CD4-positive, alpha-beta T cell treated with Interleukin-15 for 4 hours (primary cell): ENCODE data around the gene ZNF784.

Experiments
- DNase-seq: peaks from one replicate; pipeline ENCODE4 v3.0.0-alpha.2; 2020; ENCODE audit warnings: low spot score

The ZNF784 gene

GRCh38 chr19:55624109-55625003 lies at the start of gene ZNF784:
TSS of gene ZNF784 (minus strand) at chr19:55624566. CDS start at chr19:55624561, 5 bp downstream.
- peak; percentile 90 for DNase-seq

- no peak for DNase-seq
These were observed 49.5 kb upstream of the ZNF784 start for GRCh38 chr19:55673889-55674288.

GRCh38 chr19:55673465-55673864 lies 49.1 kb upstream of the ZNF784 start:
- no peak for DNase-seq

GRCh38 chr19:55672418-55672817 lies 48.1 kb upstream of the ZNF784 start:
- no peak for DNase-seq

- DNase-seq = no peak
These were observed 46.6 kb upstream of the ZNF784 start for GRCh38 chr19:55671054-55671378.

- no peak for DNase-seq
These were observed 46.1 kb upstream of the ZNF784 start for GRCh38 chr19:55670280-55671053.

- no peak for DNase-seq
These were observed 45.3 kb upstream of the ZNF784 start for GRCh38 chr19:55669418-55670279.

GRCh38 chr19:55668603-55669348 lies 44.4 kb upstream of the ZNF784 start:
- DNase-seq = no peak

GRCh38 chr19:55667958-55668357 lies 43.6 kb upstream of the ZNF784 start:
- DNase-seq = no peak

- no peak for DNase-seq
These were observed 43.1 kb upstream of the ZNF784 start for GRCh38 chr19:55667511-55667910.

- no peak for DNase-seq
These were observed 42.6 kb upstream of the ZNF784 start for GRCh38 chr19:55667006-55667381.

GRCh38 chr19:55666343-55667005 lies 42.1 kb upstream of the ZNF784 start:
- DNase-seq = no peak

GRCh38 chr19:55663846-55664536 lies 39.6 kb upstream of the ZNF784 start:
- DNase-seq = no peak

- no peak for DNase-seq
These were observed 37.5 kb upstream of the ZNF784 start for GRCh38 chr19:55661826-55662225.

GRCh38 chr19:55660991-55661390 lies 36.6 kb upstream of the ZNF784 start:
- DNase-seq = no peak

- no peak for DNase-seq
These were observed 36.0 kb upstream of the ZNF784 start for GRCh38 chr19:55660404-55660803.

GRCh38 chr19:55659822-55660221 lies 35.5 kb upstream of the ZNF784 start:
- DNase-seq = no peak

- DNase-seq = no peak
These were observed 34.6 kb upstream of the ZNF784 start for GRCh38 chr19:55658846-55659459.

GRCh38 chr19:55656988-55657747 lies 32.8 kb upstream of the ZNF784 start:
- DNase-seq = no peak
